ENCODE measurements around the gene DIO1. TPM values are rescaled to one million over a fixed set of nuclear protein-coding genes. Genes with fewer than 3 reads are reported as not detected.

The DIO1 gene
- total RNA-seq, 1 experiment from 2014 or later, result not detected

GRCh38 chr1:53868565-53868964, 25.4 kb upstream of the DIO1 start:
- Histone ChIP-seq H3K9me3 (ENCODE audit: low read depth, low read length, poor library complexity, severe bottlenecking) (no peaks in the 10 kb centered on the region), H3K27me3 (replicated peaks; ENCODE audit: insufficient read depth, low read depth, low read length, poor library complexity) (no peaks in the 10 kb centered on the region), H3K4me1 (ENCODE audit: insufficient read depth, low read length, poor library complexity, severe bottlenecking) (no peaks in the 10 kb centered on the region), H3K4me3 (ENCODE audit: low read depth, low read length, poor library complexity, severe bottlenecking) (no peak overlapping the region), H3K36me3 (ENCODE audit: insufficient read depth, low read length, poor library complexity, severe bottlenecking) (no peaks in the 10 kb centered on the region), H3K27ac (ENCODE audit: low read depth, low read length, poor library complexity, severe bottlenecking) (no peak overlapping the region)
- no peak for TF ChIP-seq EZH2 (IDR thresholded peaks at IDR 0.05; ENCODE audit: borderline replicate concordance, low read depth, low read length, poor library complexity, severe bottlenecking)
- TF ChIP-seq, protein P1, sequence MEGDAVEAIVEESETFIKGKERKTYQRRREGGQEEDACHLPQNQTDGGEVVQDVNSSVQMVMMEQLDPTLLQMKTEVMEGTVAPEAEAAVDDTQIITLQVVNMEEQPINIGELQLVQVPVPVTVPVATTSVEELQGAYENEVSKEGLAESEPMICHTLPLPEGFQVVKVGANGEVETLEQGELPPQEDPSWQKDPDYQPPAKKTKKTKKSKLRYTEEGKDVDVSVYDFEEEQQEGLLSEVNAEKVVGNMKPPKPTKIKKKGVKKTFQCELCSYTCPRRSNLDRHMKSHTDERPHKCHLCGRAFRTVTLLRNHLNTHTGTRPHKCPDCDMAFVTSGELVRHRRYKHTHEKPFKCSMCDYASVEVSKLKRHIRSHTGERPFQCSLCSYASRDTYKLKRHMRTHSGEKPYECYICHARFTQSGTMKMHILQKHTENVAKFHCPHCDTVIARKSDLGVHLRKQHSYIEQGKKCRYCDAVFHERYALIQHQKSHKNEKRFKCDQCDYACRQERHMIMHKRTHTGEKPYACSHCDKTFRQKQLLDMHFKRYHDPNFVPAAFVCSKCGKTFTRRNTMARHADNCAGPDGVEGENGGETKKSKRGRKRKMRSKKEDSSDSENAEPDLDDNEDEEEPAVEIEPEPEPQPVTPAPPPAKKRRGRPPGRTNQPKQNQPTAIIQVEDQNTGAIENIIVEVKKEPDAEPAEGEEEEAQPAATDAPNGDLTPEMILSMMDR (conservative IDR thresholded peaks at IDR 0.05; ENCODE audit: low read depth, low read length), result no peak
- BruUV-seq (replicated peaks), result no TSS peak
- CTCF ChIA-PET, result no interaction called here
- DNase-seq (ENCODE audit: low spot score), result no peak
- intact Hi-C loops (cut with micrococcal nuclease; ENCODE audit: unreplicated experiment), result no loop called here
- POLR2A ChIA-PET (ENCODE audit: low non-redundant PET), result no interaction called here

GRCh38 chr1:53869454-53870117, 24.4 kb upstream of the DIO1 start:
- no TSS peak for BruUV-seq (replicated peaks)
- Histone ChIP-seq H3K4me3 (ENCODE audit: low read depth, low read length, poor library complexity, severe bottlenecking) (no peak overlapping the region), H3K36me3 (ENCODE audit: insufficient read depth, low read length, poor library complexity, severe bottlenecking) (no peaks in the 10 kb centered on the region), H3K4me1 (ENCODE audit: insufficient read depth, low read length, poor library complexity, severe bottlenecking) (no peaks in the 10 kb centered on the region), H3K27me3 (replicated peaks; ENCODE audit: insufficient read depth, low read depth, low read length, poor library complexity) (no peaks in the 10 kb centered on the region), H3K9me3 (ENCODE audit: low read depth, low read length, poor library complexity, severe bottlenecking) (no peaks in the 10 kb centered on the region), H3K27ac (ENCODE audit: low read depth, low read length, poor library complexity, severe bottlenecking) (no peak overlapping the region)
- ChIA-PET POLR2A (ENCODE audit: low non-redundant PET) (interaction anchor here (0.7 kb wide), 1 partner anchor 80 kb away, joined by 7 read pairs; no protein-coding TSS in a partner anchor), CTCF (no interaction called here)
- no peak for TF ChIP-seq EZH2 (IDR thresholded peaks at IDR 0.05; ENCODE audit: borderline replicate concordance, low read depth, low read length, poor library complexity, severe bottlenecking)
- TF ChIP-seq, protein P1 (conservative IDR thresholded peaks at IDR 0.05; ENCODE audit: low read depth, low read length), result no peak
- no peak for DNase-seq (ENCODE audit: low spot score)
- intact Hi-C loops (cut with micrococcal nuclease; ENCODE audit: unreplicated experiment), result no loop called here

GRCh38 chr1:53871221-53871620, 22.8 kb upstream of the DIO1 start:
- ChIA-PET CTCF (no interaction called here), POLR2A (ENCODE audit: low non-redundant PET) (no interaction called here)
- no TSS peak for BruUV-seq (replicated peaks)
- H3K4me1 ChIP-seq (ENCODE audit: insufficient read depth, low read length, poor library complexity, severe bottlenecking), result no peaks in the 10 kb centered on the region
- H3K27ac ChIP-seq (ENCODE audit: low read depth, low read length, poor library complexity, severe bottlenecking), result no peak overlapping the region
- DNase-seq (ENCODE audit: low spot score), result no peak
- TF ChIP-seq, protein P1 (conservative IDR thresholded peaks at IDR 0.05; ENCODE audit: low read depth, low read length), result no peak
- no peak for TF ChIP-seq EZH2 (IDR thresholded peaks at IDR 0.05; ENCODE audit: borderline replicate concordance, low read depth, low read length, poor library complexity, severe bottlenecking)
- intact Hi-C loops (cut with micrococcal nuclease; ENCODE audit: unreplicated experiment), result no loop called here
- H3K27me3 ChIP-seq (replicated peaks; ENCODE audit: insufficient read depth, low read depth, low read length, poor library complexity), result no peaks in the 10 kb centered on the region
- H3K9me3 ChIP-seq (ENCODE audit: low read depth, low read length, poor library complexity, severe bottlenecking), result no peaks in the 10 kb centered on the region
- no peak overlapping the region for H3K4me3 ChIP-seq (ENCODE audit: low read depth, low read length, poor library complexity, severe bottlenecking)
- no peaks in the 10 kb centered on the region for H3K36me3 ChIP-seq (ENCODE audit: insufficient read depth, low read length, poor library complexity, severe bottlenecking)

Data from A673 (cell line).